Stimulated activated CD4-positive, alpha-beta T cell treated with anti-CD3 and anti-CD28 coated beads, Interleukin-4, amount 100 ng/mL, for 4 hours (primary cell): ENCODE measurements around the gene CAMK2G.

Source experiments
- DNase-seq, 2 experiments: peaks; one replicate each; pipeline ENCODE4 v3.0.0-alpha.2; 2020

Gene CAMK2G

GRCh38 chr10:73762915-73763314, 111.4 kb downstream of the CAMK2G start:
- no peak for DNase-seq
